IPS-NIHi7 (cell line): ENCODE data around the gene DOCK8.
"Not testable (repeated sequence)": the region's sequence is repeated elsewhere in the genome, so short reads cannot be mapped to it uniquely, and the experiment has no call there.

ENCODE experiments used
- DNase-seq: peaks from one replicate; pipeline ENCODE4 v3.0.0; 2012; ENCODE audit warnings: mixed read lengths; ENCODE audit errors: extremely low spot score

The DOCK8 gene

DNA sequence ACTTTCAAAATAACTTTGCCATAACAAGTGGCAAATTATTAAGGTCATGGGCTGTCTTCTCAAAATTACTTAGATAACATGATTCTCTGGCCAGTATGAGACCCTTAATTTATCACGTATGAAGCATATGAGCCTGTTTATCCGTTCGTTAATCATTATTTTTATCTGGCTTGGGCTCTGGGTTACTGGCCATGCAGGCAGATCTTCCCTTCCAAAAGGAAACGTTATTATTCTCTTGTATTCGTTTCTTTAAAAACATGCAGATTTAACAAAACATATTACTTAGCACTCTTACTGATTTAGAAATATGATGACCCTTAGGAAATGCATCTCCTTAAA is 148.6 kb downstream of the DOCK8 start:
- DNase-seq = no peak

DNA sequence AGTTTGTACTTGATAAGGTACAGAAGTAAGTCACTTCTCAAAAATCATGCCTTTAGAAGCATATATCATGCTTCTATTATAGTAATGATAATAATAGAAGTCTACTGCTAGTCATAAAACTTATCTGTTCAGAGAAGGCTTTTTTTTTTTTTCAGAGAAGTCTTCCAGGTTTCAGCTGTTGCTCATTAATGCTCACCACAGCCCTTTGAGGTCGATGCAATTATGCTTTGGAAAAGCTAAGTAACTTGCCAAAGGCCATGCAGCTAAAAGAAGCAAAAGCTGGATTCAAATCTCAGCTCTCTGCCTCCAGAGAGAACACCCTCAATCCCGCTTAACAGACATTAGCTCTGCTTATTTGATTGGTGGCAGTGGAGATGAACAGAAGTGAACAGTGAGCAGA is 150.8 kb downstream of the DOCK8 start:
- no peak for DNase-seq

DNA sequence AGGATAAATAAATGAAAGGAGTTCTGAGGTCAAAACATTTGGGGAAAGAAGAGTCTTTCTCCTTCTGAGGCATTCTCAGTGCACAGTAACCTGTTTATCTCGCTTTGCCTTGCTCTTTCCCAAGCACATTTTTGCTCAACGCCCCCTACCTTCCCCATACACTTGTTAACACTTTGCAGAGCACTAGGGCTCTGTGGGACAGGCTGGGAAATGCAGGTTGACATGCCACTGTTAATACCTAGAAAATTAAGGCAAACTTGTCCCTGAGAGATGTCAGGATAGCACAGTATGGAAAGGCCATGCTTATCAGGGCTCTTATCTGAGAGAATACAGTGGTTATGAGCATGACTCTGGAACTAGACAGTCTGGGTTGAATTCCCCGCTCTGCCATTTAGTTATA is 152.0 kb downstream of the DOCK8 start:
- DNase-seq = peak; percentile 31

DNA sequence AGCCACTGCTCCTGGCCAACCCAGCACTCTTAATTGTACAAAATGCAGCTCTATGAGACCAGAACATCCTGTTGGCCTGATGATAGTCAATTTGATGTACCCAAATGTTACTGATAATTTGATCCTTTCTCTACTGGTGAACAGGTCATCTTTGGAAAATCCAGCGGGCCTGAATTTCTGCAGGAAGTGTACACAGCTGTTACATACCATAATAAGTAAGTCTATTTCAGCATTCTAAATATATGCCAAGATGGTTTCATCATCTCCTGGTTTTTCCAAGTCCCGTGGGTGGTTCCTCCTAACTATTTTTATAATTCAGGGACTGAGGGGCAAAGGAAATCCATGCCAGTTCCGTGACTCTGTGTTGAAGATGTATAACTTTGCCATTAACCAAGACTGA is 155.4 kb downstream of the DOCK8 start:
- DNase-seq = no peak

DNA sequence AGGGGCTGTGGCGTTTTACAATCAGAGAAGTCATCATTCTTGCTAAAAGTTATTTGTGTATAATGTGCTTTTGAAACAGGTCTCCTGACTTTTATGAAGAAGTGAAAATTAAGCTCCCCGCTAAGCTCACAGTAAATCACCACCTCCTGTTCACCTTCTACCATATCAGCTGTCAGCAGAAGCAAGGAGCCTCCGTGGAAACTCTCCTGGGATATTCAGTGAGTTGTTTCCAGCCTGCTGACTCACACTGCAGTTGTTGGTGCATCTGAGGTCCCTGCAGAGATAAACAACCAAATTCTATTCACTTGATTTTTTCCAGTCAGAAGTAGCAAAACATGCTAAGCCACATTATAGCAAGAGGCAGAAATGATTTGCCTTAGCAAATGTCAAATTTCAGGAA is 156.7 kb downstream of the DOCK8 start:
- DNase-seq = peak; percentile 35

DNA sequence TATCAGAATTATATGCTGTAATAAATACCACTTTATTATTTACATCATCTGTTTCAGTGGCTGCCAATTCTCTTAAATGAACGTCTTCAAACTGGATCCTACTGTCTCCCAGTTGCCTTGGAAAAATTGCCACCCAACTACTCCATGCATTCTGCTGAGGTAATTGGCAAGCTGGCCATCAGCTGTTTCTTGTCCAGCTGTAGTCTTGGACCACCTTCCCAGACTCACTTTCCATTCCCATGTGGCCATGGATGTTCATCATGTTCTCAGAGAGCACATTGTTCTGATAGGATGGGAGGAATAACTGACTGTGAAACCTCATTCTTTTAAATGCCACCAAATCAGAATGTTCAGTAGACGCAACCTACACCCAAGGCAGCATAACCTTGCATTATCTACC is 157.5 kb downstream of the DOCK8 start:
- no peak for DNase-seq

DNA sequence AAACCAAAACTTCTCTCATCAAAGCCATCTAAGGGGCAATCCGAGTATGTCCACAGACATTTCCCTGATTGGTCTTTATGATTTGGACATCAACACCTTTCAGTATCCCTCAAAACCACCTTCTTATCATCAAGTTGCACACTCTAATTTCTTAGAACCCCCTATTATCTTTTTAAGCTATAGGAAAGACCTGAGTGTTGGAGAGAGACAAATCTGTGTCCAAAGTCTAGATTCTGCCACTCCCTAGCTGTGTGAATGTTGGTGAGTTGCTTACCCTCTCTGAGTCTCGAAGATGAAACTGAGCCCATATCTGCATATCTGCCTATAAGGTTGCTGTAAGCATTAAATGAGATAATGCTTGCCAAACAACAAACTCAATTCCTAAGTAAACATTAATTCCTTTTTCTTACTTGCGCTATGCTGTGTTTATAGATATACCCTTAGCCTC is 159.1 kb downstream of the DOCK8 start:
- no peak for DNase-seq

DNA sequence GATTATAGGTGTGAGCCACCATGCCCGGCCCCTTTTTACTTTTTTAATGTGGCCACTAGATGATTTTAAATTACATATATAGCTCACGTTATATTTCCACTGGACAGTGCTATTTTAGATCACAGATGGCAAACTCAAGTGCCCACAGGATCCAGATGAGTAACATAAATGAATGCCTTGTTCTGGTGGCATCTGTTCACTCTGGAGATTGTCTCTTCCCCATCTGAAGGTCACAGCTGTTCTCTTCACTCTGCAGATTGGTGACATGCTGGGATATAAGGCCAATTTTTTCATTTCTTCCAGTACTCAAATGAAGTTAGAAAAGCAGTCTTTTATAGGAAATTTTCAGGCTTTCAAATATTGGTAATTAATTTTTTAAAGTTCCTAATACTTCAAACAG is 160.1 kb downstream of the DOCK8 start:
- DNase-seq = no peak

DNA sequence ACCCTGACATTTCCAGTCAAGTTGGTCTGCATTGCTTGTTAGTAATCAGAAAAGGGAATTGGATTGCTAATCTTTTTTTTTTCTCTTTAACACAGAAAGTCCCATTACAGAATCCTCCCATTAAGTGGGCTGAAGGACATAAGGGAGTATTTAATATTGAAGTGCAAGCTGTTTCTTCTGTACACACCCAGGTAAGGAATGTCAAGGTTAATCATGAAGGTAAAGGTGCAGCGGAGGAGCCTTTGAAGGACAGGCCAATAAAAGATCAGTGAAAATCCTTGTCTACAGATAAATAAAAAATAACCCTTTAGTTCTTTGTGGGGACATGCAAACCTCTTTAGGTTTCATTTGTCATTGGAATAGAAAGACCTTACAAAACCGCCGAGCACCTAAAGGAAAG is 161.4 kb downstream of the DOCK8 start:
- DNase-seq = no peak

DNA sequence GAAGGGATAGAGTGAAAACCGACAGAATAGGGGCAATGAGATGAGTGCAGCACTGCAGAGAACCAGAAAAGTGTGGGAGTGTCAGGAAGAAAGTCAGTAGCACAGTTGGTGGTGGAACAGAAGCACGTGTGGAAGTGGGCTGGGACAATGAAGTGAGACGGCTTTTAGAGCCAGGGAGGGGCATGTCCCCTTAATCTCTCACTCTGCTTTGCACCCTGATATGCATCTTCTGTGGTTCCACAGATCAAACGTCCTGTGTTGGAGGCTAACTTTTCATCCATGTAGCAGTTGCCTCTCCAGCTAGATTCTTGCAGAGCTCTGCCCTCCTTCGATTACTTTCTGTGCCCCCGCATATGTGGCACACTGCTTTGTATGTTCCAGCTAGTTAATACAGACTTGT is 163.6 kb downstream of the DOCK8 start:
- no peak for DNase-seq

DNA sequence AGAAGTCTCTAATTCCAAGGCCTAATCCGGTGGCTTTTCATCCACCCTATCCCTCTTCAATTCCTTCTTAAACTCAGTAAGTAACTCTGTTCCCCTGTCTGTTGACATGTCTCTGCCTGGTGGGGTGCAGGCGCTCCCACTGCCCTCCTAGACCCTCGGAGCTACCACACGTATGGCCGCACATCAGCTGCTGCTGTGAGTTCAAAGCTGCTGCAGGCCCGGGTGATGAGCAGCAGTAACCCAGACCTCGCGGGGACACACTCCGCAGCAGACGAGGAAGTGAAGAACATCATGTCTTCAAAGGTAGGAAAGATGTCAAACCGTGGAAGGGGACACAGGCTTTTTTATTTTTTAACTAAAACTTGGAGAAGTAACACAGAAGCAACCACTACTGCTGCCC is 167.7 kb downstream of the DOCK8 start:
- DNase-seq = no peak

DNA sequence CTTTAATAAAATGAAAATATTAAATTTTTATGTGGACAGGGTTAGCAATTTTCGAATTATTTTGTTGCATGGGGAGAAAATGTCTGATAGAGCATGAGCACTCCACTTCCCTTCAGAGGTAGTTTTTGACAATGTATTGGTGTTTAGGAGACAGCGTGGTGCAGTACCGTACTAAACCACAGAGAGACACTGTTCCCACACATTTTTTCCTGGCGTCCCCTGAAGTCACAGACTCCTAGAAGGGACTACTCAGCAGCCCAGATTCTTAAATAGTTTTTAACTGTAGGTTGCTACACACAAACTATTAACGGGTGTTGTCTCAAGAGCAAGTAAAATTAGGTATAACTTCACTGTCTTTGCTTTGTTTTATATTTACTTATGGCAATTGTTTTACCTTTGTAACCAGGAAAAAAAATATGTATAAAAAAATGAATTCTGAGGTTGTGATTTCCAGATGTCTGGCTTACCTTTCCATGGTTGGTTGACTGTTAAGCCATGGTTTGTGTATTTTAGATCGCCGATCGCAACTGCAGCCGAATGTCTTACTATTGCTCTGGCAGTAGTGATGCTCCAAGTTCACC is 171.2 kb downstream of the DOCK8 start:
- DNase-seq = peak; percentile 74

DNA sequence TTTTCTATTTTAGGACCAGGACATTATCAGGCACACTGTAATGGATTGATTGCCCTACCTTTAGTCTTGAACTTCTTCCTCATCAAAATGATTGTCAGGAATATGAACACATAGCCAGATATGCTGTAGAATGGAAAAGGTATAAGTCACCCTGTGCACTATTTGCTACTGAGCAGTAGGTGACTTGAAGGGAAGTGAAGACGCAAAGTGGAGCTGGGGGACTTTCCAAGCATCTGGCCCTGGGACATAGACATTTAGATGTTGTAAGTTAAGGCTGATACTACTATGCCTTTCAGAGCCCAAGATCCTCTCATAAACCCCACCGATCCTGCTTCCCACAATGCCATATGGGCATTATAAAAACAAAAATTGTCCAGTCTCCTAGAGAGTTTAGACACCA is 174.5 kb downstream of the DOCK8 start:
- no peak for DNase-seq

DNA sequence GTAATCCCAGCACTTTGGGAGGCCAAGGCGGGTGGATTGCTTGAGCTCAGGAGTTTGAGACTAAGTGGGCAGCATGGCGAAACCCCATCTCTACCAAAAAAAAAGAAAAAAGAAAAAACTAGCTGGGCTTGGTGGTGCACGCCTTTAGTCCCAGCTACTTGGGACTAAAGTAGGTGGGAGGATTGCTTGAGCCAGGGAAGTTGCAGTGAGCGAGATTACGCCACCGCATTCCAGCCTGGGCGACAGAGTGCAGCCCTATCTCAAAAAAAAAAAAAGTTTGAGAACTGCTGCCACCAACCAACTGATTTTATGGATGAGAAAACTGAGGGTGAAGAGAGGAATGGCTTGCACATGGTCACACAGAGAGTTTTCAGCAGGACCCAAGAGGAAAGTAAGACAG is 175.1 kb downstream of the DOCK8 start:
- DNase-seq = no peak

DNA sequence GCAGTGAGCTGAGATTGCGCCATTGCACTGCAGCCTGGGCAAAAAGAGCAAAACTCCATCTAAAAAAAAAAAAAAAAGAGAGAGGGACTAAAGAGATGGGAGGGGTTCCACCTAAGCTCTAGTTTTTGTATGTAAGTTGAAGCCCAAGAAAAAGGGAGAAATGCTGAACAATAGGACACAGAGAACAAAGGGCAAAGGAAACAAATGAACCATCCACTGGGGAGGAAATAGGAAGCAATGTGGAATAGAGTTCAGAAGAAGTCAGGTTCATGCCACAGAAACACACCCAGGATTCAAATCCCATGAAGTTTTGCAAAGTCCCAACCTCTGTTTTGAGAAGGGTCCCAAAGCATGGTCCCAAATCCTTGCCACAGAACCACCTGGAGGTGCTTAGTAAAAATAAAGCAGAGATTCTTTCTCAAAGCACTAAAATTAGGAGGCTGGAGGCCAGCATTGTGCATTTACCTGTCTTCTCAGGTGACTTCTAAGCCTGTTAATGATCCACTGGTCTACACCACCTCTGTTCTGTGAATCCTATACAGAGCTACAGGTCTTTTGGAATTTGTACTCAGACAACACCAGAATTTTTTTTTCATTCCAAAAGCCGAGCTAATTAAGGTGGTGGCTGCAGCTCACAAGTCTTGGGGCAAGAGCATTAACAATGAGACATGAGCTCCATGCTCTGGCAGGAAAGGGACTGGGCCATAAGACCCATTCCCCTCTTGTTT is 177.6 kb downstream of the DOCK8 start:
- DNase-seq = no peak

DNA sequence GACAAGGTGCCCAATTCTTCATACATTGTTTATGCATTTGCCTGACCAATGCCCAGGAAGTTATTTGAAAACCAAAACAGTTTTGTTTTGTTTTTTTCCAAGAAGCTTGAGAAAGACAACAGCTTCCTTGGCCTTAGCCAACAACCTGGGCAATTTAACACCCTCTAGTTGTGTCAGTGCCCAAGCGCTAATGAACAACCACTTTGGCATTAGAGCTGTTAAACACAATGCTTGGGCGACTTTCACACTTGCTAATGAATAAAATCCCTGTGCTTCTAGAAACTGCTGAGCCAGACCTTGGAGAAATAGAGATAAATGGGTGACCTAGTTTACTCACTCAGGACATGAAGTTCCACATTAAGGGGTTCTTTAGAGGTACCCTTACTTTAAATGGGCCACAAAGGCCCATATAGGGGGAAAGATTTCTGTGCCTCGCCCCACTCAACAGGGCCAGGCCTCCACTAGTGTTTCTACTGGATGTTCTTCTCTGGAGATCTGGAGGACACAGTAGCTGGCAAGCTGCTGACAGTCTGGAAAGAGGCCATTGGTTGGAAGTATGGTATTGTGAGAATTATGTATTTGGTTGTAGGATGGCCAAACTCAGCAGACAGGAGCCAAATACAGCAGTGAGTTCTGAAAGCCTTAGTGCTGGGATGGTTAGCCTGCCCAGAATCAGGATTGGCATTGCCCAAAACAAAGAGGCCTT is 179.8 kb downstream of the DOCK8 start:
- DNase-seq = no peak

DNA sequence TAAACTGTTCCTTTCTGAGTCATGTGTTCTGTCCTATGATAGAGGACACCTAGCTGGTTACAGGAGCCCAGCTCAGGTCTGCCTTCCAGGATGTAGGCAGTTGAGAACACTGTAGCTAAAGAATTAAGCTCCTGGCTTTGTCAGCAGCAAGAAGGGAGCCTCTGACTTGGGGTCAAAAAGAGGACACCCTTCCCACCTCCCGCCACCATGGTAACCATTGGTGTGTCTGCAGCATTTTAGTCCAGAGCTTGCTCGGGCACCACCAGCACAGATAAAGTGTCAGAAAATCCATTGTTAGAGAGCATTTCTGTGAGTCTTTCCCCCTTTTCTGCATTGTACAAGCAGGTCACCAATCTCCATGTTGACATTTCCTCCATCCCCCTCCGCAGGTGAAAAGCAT is 181.7 kb downstream of the DOCK8 start:
- no peak for DNase-seq

DNA sequence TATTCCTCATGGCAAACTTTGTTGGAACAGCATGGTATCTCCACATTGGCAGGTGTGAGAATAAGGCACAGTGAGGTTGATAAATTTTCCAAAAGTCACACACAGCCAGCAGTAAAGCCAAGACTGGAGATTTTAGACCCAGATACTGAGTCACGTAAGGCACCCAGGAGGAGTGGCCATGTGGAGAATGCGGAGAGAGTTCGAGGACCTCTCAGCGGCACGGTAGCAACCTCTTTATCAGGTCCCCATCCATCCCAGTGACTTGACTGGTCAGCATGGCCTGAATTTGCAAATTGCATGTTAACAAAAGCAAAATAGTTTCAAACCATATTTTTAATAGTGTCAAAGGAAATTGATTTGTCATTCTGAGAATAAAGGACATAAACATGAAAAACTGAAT is 183.4 kb downstream of the DOCK8 start:
- DNase-seq = no peak

DNA sequence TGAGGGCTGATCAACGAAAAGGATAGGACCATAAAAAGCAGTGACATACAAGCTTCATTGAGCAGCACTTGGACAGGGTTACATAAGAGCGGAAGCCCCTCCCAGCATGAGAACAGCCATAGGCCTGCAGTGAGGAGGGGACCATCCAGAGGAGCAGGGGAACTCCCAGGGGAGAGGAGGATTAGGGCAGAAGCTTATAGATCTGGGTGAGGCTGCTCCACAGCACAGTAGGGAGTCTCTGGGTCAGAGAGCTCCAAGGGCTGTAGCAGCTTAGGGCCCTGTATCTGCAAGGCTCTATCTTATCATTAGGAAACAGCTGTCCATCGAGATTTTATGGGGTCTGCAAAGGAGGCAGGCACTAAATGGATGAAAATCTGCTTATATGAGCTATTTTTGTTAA is 186.6 kb downstream of the DOCK8 start:
- DNase-seq = no peak

DNA sequence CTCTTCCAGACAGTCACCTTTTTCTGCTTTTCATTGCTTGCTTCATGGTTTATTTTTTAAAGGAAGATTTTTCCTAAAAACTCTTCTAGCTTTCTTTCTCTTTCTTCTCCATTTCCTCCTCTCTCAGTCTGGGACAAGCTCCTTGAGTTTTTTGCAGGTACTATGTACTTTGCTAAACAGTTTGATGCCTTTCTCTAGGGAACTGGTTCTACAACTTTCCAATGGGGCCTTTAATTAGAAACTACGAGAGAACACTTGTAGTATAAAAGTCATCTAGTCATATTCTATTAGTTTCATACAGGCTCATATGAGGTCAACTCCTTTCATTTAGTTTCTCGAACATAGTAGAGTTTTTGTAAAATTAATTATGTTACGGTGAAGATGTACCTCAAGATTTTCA is 189.6 kb downstream of the DOCK8 start:
- DNase-seq = no peak

DNA sequence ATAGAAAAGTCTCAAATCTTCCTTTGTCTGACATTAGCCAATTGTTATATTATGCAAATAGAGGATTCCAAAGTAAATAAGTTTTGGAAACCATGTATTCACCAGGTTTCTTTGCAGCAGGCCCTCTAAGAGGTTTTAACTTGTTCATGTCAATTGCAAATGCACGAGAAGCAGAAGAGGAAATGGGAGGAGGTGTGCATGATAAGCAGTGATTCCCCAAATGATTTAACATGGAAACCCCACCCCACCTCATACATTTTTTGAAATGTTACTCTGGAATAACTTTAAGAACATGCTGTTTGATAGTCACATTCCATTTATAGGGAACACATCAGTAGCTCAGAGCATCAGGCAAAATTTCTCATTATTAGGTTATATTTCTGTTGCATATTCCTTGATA is 190.7 kb downstream of the DOCK8 start:
- DNase-seq = no peak

DNA sequence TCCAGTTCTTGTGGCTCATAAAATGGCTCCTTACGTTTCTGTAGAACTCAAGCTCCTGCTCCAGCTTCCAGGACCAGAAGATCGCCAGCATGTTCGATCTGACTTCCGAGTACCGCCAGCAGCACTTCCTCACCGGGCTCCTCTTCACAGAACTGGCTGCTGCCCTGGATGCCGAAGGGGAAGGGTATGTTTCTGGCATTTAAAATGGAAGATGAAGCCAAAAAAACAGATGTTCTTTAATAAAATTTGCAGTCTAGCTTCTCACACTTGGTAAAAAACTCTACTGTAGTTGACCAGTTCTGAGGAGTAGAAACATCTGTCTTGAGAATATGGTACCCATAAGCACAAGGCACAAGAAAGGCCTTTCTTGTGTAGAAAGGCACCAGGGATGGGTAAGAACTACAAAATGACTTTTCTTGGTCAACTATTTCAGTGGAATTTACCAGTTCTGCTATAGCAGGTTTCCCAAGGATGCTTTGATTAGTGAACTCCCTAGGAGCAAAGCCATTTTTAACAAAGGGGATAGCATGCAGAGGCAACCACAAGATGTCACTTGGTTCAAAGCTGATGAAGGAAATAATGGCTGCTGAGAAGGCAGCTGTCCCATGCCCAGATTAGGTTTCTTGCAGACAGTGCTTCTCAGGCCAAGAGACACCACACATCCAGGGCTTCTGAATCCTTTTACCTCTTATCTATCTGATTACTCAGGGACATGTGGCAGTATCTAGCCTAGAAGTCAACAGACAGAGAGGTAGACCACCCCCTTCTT is 192.4 kb downstream of the DOCK8 start:
- DNase-seq = no peak

DNA sequence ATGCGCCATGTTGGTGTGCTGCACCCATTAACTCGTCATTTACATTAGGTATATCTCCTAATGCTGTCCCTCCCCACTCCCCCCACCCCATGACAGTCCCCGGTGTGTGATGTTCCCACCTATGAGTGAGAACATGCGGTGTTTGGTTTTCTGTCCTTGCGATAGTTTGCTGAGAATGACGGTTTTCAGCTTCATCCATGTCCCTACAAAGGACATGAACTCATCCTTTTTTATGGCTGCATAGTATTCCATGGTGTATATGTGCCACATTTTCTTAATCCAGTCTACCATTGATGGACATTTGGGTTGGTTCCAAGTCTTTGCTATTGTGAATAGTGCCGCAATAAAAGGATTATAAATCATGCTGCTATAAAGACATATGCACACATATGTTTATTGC is 195.0 kb downstream of the DOCK8 start:
- not testable (repeated sequence) for DNase-seq
